GM12872 (cell line): ENCODE measurements around the gene VILL.

Experiments
- TF ChIP-seq, protein P1 (sequence below): IDR thresholded peaks from 3 replicates; pipeline ENCODE4 v1.5.1; 2011; ENCODE audit warnings: low read depth, mild to moderate bottlenecking, low read length, moderate library complexity; ENCODE audit not compliant: insufficient read depth

Gene VILL

DNA sequence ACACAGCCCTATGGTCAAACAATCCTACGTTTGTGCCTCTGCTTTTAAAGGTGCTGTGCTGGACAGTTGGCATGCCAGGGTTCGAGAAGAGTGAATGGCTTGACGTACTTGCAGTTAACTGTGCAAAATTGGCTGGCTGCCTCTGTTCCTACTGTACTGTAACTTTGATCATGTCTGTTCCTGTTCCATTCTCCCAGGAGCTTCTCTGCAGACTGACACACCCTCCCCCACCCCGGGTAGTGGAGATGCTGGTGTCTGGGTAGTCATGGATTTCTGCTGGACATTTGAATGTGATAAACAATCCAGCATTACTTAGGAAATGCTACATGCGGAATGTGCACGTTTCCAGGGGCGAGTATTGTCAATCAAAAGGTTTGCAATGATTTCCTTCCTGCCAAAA lies 6.5 kb upstream of the VILL start:
- TF ChIP-seq, protein P1, sequence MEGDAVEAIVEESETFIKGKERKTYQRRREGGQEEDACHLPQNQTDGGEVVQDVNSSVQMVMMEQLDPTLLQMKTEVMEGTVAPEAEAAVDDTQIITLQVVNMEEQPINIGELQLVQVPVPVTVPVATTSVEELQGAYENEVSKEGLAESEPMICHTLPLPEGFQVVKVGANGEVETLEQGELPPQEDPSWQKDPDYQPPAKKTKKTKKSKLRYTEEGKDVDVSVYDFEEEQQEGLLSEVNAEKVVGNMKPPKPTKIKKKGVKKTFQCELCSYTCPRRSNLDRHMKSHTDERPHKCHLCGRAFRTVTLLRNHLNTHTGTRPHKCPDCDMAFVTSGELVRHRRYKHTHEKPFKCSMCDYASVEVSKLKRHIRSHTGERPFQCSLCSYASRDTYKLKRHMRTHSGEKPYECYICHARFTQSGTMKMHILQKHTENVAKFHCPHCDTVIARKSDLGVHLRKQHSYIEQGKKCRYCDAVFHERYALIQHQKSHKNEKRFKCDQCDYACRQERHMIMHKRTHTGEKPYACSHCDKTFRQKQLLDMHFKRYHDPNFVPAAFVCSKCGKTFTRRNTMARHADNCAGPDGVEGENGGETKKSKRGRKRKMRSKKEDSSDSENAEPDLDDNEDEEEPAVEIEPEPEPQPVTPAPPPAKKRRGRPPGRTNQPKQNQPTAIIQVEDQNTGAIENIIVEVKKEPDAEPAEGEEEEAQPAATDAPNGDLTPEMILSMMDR: no peak

DNA sequence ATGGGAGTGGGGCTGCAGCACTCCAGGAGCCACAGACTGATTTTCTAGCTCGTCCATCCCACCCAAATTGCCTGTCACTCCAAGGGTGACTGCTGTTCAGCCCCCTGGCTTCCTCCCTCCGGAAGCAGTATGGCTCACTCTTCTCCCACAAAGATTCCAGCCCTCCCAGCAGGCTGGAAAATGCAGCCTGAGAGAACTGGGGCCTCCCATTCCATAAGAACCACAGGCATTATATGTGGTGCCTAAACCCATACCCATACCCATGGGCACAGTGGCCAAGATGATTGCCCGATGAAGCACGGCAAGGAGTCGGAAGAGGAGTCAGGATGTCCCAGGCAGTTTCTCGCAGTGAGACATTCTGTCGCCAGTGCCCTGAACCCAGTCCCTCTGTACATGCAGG lies 6.0 kb upstream of the VILL start:
- TF ChIP-seq, protein P1: no peak

DNA sequence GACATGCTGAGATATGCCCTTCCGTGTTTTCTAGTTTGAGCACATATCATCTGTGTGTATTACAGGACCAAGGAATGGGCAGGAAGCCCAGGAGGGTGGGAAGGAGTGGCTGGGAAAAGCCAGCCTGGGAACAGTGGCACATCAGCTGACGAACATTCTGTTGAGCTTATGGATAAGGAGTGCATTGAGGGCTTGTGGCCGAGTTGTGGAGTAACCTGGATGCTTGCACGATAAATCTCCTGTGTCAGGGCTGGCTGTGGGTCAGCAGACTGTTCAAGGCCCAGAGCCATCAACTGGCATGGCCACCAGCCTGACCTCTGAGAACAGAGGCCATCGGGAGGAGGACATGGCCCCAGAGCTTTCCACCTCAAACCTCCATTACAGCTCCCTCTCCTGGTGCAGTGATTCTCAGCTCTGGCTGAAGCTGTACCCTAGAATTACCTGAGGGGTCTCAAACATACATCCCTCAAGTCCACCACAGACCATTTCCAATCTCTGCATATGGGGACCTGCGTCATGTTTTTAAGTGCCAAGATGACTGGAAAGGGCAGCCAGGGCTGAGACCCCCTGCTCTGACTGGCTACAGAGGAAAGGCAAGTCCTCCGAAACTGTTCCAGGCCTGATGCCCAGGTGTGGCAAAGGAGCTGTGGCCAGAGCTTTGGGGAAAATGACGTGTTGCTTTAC lies 4.8 kb upstream of the VILL start:
- TF ChIP-seq, protein P1: no peak

DNA sequence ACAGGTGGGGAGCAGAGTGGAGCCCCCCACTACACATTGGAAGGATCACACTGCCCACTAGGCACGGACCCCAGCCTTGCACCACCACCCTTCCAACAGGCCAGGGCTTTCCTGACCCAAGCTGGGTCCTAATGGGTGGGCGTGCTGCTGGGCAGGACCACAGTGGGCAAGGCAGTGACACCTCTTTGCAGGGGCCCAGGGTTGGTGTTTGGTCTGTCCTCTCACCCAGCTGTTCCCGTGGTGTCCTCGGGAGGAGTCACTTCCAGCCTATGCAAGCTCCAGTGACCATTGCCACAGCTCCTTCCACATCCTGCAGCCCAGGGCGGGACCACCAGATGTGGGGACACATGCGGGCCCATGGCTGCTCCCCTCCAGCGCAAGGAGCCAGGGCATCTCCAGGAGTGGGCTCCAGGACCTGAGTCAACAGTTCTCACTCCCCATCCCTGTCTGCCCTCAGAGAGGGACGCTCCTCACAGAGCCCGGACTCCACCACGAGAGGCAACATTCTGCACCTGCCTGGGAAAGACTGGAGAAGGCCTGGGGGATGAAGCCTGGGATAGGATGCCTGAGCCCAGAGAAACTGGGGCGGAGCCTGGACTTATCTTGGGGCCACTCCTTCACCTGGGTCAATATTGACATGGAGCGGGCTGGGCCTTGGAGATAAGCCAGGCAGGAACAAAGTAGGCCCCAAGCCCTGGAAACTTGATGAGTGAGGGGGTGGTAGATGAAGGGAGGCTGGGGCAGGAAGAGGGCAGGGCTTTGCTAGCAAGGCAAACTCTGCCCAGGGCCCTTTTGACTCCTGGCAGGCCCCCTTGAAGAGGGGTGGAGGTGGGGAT lies 3.9 kb upstream of the VILL start:
- TF ChIP-seq, protein P1: no peak

DNA sequence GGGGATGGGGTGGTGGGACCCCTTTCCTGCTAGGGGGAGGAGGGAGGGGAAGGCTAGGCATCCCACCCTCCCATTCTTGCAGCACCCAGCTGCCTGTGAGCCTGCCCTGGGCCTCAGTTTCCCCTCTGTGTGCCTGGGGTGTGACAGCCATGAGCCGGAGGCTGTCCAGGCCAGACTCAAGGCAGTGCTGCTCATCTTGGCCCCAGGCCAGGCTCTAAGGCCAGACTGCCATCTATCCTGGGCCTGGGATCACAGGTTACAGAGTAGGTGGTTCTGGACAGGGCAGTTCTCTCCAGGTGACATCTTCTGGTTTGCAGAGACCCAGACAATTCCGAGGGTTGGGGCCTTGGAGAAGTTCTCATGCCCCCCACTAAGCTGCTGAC lies 3.3 kb upstream of the VILL start:
- TF ChIP-seq, protein P1: no peak

DNA sequence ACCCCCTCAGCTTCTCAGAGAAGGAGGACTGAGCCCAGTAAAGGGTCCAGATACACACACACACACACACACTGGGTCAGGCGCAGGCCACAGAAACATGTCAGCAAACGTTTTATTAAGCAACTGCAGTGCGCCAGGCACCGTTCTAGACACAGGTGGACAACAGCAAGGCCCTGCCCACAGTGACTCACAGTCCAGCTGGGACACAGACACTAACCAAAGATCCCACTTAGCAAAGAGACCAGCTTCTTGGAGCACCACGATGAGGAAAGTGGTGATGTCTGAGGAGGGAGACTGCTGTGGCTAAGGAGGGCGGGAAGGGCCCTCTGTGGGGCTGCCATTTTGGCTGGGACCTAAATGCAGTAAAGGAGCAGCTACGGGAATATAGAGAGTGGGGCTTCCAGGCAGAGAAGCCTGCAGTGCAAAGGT lies 2.8 kb upstream of the VILL start:
- TF ChIP-seq, protein P1: no peak

DNA sequence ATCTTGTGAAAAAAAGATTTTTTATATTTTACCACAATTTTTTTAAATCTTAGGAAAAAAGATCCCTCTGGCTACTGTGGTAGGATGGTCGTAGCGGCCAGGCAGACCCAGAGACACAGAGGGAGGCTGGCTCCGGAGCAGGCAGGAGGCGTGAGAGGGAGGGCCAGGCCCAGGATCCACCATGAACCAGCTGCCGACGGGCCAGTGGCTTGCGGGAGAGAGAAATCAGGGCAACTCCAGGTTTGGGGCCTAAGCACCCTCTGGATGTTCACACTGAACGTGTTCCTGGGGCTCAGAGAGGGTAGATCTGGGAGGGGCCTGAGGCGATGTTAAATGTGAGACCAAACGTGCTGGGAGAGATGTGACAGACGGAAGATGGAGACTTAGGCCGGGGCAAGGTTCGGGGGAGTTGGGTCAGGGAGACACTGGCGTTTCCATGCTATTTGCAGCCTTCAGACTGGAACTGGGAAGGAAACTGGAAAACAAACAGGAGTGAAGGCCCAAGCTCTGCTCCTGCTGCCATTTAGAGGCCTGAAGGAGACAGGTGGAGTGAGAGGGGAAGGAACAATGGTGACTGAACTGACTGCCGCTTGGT lies 1.6 kb upstream of the VILL start:
- TF ChIP-seq, protein P1: no peak
